ENCODE results near the gene APBB2. TPM values are rescaled to one million over a fixed set of nuclear protein-coding genes. Genes with fewer than 3 reads are reported as not detected.

The APBB2 gene
- total and polyA plus RNA-seq, 10 of the 15 experiments (the other 5 are each of a cell fraction or from before 2014, with no cell fraction given) = 2.7 to 24.6 (median 19.0) TPM

GRCh38 chr4:41146196-41146595 is 68.1 kb downstream of the APBB2 start (continued):
- no peak for TF ChIP-seq SPI1 (IDR thresholded peaks at IDR 0.05; ENCODE audit: borderline replicate concordance, insufficient read depth, low read depth, low read length)
- TF ChIP-seq CBX3 (IDR thresholded peaks at IDR 0.05; ENCODE audit: borderline replicate concordance, low read depth) = no peak
- TF ChIP-seq SP1 (IDR thresholded peaks at IDR 0.05; ENCODE audit: low read depth, low read length) = no peak
- no peak for TF ChIP-seq NRF1 (conservative IDR thresholded peaks at IDR 0.05; ENCODE audit: low read depth, low read length)
- no peak for TF ChIP-seq BHLHE40 (IDR thresholded peaks at IDR 0.05; ENCODE audit: borderline replicate concordance in 1 of 2, low read depth in 2 of 2, low read length in 1 of 2)
- TF ChIP-seq, protein P1, sequence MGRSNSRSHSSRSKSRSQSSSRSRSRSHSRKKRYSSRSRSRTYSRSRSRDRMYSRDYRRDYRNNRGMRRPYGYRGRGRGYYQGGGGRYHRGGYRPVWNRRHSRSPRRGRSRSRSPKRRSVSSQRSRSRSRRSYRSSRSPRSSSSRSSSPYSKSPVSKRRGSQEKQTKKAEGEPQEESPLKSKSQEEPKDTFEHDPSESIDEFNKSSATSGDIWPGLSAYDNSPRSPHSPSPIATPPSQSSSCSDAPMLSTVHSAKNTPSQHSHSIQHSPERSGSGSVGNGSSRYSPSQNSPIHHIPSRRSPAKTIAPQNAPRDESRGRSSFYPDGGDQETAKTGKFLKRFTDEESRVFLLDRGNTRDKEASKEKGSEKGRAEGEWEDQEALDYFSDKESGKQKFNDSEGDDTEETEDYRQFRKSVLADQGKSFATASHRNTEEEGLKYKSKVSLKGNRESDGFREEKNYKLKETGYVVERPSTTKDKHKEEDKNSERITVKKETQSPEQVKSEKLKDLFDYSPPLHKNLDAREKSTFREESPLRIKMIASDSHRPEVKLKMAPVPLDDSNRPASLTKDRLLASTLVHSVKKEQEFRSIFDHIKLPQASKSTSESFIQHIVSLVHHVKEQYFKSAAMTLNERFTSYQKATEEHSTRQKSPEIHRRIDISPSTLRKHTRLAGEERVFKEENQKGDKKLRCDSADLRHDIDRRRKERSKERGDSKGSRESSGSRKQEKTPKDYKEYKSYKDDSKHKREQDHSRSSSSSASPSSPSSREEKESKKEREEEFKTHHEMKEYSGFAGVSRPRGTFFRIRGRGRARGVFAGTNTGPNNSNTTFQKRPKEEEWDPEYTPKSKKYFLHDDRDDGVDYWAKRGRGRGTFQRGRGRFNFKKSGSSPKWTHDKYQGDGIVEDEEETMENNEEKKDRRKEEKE (IDR thresholded peaks at IDR 0.05) = no peak
- no peak for TF ChIP-seq BACH1 (IDR thresholded peaks at IDR 0.05; ENCODE audit: borderline replicate concordance)
- TF ChIP-seq ZBTB33 (IDR thresholded peaks at IDR 0.05) = no peak
- TF ChIP-seq SMAD1 (IDR thresholded peaks at IDR 0.05; ENCODE audit: low read depth, partially characterized antibody) = no peak
- no peak for TF ChIP-seq TBL1XR1 (IDR thresholded peaks at IDR 0.05; ENCODE audit: low read depth, low read length)
- no peak for TF ChIP-seq PAX8 (IDR thresholded peaks at IDR 0.05)
- TF ChIP-seq CHD1 (IDR thresholded peaks at IDR 0.05; ENCODE audit: low read depth, low read length) = no peak
- TF ChIP-seq SMC3 (IDR thresholded peaks at IDR 0.05; ENCODE audit: borderline replicate concordance, low read length) = no peak
- TF ChIP-seq RUNX3 (IDR thresholded peaks at IDR 0.05; ENCODE audit: low read length) = no peak
- TF ChIP-seq, protein P2, sequence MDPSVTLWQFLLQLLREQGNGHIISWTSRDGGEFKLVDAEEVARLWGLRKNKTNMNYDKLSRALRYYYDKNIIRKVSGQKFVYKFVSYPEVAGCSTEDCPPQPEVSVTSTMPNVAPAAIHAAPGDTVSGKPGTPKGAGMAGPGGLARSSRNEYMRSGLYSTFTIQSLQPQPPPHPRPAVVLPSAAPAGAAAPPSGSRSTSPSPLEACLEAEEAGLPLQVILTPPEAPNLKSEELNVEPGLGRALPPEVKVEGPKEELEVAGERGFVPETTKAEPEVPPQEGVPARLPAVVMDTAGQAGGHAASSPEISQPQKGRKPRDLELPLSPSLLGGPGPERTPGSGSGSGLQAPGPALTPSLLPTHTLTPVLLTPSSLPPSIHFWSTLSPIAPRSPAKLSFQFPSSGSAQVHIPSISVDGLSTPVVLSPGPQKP (IDR thresholded peaks at IDR 0.05; ENCODE audit: low read depth, low read length) = no peak
